A204.1 (cell line): ENCODE data around the gene FPR3.
"Not testable (repeated sequence)": the region's sequence is repeated elsewhere in the genome, so short reads cannot be mapped to it uniquely, and the experiment has no call there.

ENCODE experiments used
- FAIRE-seq: peaks from 2 replicates; lab custom pipeline; 2012; peaks lifted over from hg19 to GRCh38; lab: Jason Lieb, UNC

The FPR3 gene

DNA sequence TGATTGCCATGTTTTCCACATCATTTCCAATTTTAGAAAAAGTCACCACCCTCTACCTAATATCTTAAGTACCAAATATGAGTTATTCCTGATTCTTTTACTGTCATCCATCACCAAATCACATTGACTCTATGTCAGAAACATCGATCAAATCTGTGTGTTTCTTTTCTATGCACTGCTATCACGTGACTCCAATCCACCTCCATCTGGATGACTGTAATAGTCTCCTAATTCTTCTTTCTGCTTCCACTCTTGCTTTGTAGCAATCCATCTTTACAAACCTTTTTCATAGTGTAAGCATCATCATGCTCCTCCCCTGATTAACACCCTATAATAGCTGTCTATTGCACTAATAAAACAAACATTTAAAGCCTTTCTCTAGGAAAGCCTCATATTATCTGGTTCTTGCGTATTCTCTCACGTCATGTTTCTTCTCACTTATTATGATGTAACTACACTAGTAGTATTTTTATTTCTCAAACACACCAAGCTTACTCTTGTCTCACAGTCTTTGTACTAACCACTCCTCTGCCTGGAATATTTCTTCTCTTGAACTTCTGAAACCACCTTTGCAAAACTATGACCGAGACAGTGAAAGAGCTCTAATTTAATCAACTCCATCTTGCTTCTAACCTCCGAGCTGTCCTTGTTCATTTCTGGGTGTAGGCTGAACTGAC lies 10.7 kb upstream of the FPR3 start:
- no peak for FAIRE-seq

DNA sequence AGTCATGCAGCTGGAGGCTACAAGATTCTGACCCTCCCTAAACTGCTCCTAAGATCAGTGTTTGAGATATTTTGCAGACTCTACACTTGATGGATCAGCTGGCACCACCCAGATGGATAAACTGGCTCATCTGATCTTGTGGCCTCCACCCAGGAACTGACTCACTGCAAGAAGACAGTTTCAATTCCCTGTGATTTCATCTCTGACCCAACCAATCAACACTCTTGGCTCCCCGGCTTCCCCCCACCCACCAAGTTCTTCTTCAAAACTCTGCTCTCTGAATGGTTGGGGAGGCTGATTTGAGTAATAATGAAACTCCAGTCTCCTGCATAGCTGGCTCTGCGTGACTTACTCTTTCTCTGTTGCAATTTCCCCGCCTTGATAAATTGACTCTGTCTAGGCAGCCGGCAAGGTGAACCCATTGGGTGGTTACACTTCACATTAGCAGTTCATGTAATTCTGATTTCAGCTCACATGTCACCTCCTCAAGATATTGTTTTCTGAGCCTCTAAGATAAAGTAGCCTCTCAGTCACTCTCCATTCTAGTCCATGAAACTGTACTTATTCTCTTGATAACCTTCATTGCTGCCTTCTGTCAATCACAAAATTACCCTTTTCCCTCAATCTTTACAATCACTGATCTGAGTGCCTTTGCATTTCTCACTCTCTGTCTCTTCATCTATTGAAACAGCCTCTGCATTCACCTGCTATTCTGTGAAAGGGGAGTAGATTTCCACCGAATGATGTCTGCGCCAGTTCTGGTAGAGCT lies 9.9 kb upstream of the FPR3 start:
- FAIRE-seq: no peak

DNA sequence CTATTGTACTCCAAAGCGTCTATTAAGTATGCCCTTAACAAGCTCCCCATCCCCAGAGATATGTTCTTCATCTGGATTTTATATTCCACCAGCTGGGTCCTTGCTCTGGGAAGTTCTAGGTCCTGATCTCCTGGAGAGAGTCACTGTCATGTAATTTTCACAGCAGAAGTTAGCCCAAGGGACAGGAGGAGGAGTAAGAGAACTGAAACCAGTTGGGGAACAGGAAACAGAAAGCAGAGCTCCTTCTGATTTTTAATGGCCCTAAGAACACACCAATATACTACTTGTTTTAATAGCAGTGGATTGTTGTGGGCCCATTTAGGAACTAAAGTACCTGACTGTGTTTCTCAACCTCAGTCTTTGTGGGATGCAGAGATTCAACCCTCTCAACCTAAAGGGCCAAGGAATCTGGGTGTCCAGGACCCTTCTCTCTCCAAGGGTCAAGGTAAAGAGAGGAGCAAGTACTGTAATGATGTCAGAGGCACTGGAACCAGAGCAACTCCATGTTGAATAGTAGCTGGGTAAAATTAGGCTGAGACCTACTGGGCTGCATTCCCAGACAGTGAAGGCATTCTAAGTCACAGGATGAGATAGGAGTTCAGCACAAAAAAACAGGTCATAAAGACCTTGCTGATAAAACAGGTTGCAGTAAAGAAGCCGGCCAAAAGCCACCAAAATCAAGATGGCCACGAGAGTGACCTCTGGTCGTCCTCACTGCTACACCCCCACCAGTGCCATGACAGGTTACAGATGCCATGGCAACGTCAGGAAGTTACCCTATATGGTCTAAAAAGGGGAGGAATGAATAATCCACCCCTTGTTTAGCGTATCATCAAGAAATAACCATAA lies 8.1 kb upstream of the FPR3 start:
- no peak for FAIRE-seq

DNA sequence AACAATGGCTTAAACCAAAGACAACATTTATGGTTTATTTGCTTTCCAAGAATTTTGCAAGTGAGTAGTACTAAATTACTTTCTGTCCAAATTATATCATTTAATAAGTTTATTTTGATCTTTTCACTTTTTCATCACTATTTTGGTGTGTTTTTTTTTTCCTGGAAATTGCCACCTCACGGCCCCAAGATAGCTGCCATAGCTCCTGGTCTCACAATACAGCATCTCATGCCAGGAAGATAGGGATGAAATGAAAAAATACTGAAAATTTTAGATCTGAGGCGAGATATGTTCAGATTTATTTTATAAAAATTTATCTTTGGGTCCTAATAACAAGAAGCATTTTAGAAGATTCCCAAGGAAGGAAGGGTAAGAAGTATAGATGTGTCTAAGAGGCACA lies 6.9 kb upstream of the FPR3 start:
- FAIRE-seq: no peak

DNA sequence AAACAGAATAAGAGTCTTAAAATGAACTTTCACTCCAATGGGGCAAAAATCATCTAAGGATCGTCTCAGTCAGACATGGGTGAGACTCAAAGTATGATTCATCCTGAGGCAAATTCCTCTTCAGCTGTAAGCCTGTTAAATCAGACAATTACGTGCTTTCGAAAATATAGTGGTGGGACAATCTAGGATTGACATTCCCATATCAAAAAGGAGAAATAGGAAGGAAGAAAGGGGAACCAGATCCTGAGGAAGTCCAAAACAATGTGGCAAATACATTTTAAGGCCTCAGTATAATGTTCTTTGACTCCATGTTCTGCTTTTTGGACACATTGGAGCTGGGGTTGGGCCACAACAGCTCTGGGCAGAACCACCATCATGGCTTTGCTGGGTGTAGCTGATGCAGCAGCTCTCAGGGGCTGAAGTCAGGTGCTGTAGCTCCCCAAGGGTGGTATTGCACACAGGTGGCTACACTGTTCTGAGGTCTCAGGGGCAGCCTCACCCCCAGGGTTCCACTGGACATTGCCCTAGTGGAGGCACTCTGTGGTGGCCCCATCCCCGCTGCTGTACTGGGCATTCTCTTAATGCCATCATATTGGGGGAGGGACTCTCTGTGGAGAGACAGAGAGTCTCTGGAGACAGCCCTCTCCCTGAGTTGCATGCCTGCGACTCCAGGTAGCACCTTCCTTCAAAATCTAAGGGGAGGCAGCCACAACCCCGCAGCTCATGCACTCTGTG lies 5.7 kb upstream of the FPR3 start:
- FAIRE-seq: no peak

DNA sequence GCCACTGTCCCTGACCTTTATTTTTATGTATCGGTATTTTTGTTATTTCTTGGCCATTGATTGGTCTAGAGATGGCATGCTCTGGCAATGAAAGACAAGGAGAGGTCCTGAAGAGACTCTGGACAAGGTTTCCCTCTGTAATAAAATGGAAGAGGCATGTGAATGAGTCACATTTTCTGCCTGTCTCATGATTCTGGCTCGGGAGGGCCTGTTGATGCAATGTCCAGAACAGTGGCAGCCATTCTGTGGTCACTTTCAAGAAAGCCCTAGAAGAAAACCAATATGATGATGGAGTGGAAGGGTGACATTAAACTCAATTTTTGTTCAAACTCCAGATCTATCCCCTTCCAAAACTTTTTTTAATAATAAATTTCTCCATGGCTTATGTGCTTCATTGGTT lies 2.0 kb upstream of the FPR3 start:
- FAIRE-seq: no peak

DNA sequence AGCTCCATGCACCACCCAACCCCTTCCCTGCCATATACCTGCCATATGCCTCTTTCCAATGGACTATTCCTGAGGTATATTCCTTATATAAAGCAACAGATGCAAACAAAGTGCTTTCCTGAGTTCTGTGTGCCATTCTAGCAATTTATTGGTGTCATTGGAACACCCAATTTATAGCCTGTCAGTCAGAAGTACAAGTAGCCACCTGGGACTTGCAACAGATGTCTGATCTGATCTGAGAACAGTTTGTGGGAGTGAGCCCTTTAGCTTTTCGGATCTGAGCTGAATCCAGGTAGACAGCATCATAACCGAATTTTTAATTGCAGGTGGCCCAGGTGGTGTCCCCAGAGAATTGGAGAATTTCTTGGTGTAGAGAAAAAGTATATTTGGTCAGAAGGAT lies 963 bp upstream of the FPR3 start:
- no peak for FAIRE-seq

DNA sequence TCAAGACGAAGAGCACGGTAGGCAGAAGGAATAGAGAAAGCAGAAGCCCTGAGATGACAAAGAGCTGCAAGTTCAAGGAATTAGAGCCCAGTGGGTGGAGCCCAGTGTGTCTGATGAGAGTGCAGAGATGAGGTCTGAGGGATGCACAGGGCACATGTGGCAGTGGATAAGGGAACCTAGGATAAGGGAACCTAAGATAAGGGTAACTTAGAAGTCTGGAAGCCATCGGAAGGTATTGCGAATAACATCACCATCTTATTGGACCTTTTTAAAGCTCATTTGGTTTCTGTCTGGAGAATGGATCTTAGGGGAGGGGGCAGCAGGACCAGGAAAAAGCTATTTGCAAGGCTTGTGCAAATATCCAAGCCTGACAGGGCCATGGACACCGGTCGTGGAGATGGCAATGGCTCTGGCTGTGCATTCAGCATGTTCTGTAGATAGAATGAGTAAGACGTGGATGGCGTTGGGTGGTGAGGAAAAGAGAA lies 1.3 kb downstream of the FPR3 start:
- no peak for FAIRE-seq

DNA sequence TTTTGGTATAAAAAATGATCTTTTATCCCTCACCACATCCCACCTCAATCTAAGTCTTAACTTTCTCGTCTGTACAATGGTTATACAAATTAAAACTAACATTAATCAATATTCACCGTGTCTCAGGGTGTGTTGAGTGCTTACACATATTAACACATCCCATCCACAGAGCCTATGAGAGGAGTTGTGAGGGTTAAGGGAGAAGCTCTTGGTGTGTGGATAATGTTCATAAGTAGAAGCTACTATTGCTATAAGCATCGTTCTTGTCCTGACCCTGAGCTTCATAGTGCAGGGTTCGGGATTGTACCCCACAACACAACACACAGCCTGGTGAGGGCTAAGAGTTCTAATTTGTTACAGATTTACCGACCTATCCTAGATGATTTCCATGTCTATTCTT lies 2.5 kb downstream of the FPR3 start:
- no peak for FAIRE-seq

DNA sequence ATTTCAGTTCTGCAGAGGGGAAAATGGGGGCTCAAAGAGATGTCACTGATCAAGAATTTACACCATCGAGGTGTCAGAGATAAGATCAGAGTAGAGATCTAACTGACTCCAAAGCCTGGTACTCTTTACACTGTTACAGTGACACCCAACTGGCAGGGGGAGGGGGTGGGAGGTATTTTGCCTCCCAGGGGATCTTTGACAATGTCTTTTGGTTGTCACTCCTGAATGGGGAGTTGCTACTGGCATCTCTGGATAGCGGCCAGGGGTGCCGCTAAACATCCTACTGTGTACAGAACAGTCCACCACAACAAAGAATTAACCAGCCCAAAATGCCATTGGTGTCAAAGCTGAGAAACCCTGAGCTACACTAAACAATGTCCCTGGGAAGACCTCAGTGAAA lies 3.1 kb downstream of the FPR3 start:
- no peak for FAIRE-seq

DNA sequence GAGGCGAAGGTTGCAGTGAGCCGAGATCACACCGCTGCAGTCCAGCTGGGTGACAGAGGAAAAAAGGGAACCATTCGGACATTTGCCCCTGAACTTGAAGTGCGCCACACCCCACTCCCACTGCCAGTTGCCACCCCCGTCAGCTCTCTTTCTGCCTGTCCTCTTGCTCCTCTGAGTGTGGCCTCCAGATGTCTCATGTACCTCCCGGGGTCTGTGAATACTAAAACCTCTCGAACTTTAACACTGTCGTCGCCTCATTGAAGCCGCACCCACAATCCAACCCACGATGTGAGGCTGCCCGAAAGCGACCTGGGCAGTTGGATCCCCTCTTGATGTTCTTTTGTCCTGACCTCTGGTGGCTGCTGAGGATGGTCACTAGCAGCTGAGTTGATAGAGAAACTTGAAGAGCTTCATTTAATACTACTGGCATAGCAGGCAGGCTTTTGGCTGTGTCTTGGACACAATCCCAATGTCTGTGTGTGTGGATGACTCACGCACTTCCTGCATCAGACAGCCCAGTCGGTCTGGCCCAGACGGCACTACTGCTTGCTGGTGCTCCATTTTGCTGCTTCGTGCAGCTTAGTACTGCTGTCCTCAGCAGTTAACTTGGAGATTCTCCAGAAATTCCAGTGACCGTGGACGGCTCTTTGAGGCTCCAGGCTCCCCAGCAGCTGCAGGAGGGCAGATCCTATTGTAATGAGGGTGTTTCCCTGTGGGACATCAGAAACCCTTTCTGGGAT lies 4.2 kb downstream of the FPR3 start:
- no peak for FAIRE-seq

DNA sequence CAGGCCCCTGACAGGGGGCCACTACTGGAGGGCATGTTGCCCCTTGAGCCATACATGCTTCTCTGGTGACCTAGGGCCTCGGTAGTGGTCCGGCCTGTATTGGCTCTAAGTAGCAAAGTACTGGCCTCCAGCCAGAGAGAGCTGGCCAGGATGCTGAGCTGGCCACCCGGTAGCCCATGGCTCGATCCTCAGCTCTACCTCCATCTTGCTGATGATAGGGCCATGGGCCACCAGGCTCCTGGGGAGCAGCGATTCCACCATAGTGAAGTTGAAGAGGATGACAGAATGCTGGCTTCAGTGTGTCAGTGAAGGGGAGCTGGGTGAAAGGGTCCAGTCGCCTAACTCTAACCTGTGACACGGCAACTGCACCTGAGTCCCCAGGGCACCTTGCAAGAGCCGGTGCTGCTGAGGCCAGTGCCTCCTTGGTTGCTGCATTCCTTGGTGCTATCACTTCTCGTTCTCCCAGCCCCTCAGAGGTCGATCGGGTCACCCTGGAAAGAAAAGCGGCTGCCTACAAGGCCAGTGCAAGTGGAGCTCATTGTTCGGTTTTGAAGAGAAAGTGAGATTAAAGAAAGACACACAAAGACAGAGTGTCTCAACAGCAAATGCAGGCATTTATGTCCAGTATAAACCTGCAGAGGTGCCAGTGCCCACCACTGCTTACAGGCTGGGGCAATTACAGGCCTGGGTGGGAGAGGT lies 5.0 kb downstream of the FPR3 start:
- FAIRE-seq: no peak

DNA sequence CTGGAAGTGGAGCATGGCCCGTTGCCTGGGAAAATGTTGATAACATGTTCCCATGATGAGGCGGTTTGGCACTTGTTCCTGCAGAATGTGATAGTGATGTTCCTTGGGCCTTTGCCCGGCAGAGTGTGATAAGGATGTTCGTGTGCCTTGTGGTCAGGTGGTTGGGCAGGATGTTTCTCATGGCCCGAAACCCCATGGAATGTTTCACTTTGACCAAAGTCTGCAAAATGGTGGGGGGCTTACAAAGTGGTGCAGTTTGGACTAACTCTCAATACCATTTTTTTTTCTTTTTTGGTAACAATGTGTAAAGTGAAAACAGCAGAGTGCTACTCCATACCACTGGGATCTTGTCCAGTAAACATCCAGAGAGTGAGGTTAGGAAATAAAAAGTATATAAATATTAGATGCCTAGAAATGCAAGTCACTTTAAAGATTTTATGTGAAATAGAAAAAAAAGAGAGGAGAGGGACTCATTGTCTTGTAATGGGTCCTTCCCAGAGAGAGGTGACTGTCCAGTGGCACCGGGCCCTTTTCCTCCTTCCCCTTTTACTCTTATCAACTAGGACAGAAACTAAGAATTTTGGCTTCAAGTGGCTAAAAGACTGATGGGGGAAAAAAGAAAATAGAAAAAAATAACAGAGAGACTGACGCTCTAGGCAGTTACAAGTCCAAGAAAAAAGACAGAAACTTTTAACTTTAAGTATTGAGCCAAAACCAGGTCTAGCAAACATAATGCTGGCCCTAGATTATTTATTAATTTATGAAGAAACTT lies 5.7 kb downstream of the FPR3 start:
- FAIRE-seq: no peak

DNA sequence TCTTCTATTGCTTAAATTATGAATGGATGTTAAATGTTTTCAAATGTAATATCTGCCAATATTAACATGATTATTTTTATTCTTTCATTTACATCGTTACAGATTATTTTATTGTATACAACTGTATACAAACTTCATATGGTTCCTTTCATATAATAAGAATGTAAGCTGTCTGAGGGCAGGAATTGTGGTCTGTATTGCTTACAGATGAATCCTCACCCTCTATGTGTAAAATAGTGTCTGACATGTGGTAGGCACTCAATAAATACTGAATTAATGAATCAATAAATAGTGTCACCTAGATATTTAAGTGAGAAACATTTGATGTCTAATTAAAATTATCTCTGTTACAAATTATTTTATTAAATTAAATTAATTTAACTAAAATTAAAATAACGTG lies 7.8 kb downstream of the FPR3 start:
- no peak for FAIRE-seq

DNA sequence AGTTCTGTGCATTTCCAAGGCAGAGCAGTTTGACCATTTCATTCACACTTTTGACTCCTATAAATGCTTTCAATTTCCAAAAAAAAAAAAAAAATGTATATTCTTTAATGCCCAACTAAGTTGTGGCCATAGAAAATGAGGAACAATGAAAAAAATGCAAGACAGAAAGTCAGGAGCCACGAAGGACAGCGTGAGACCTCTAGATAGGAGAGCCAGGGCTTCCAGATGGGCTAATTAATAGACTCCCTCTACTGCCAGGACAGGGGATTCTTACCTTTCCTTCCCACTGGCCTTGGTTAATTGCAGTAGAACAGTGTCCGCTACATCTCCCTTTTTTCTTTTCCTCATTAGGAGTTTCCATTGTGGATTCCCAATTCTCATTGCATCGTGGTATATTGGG lies 8.6 kb downstream of the FPR3 start:
- FAIRE-seq: no peak

DNA sequence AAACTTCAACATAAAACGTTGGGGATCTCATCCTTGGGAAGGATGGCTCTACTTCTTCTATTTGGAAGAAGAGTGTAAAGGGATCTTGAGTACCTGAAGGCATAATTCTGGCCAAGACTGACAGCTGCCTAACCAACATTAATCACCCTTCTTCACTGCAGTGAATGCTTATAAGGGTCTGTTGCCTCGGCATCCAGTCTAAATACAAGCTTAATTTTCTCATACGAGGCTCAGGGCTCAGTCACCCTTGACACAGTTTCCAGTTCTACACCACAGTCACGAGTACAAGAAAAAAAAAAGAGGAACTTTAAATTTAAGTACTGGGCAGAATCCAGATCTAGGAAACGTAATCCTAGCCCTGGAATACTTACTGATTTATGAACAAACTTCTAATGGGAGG lies 9.0 kb downstream of the FPR3 start:
- no peak for FAIRE-seq

DNA sequence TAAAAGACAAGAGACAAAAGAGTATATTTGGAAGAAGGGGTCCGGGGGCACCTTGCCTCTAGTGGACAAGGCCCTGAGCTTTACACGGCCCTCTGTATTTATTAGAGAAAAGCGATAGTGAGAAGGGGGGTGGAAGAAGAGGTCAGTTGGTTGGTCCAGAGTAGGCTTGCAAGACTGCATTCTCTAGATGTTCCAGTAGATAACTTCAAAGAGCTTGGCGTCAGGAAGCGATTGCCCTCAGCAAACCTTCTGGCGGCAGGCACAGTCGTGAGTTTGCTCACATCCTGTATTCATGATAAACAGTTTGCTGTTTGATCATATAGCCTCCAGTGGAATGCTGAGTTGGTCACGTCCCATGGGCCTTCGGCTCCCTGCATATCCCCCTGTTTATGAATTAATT lies 9.8 kb downstream of the FPR3 start:
- FAIRE-seq: not testable (repeated sequence)

DNA sequence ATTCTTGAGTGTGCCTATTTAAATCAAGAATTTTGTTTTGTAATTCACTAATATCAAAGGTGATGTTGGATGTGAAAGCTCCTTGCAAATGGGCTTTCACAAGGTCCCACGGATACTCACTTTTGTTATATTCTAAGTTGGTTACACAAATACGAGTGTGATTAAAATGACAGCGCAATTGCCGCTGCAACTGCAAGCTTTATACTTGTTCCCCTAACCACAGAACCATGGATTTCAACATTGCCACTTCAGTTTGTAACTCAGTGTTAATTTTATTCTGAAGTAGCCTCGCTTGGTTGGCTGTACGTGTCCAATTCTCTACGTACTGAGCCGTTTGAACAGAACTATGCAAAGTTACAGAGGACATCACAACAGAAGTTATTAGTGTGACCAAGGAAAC lies 10.4 kb downstream of the FPR3 start:
- FAIRE-seq: not testable (repeated sequence)

DNA sequence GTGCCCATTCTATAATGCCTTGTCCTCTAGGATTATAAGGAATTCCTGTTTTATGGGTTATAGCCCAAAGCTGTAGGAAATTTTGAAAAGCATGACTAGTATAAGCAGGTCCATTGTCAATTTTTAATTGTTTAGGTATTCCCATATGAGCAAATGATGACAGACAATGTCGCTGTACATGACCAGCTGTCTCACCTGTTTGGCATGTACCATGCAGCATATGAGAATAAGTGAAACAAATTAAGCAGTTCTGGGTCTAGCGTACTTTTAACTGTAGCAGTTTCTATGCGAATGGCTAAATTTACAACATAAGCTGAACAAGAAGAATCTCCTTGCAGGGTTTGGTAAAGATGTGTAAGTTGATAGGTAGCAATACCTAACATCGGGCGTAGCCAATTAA lies 11.6 kb downstream of the FPR3 start:
- FAIRE-seq: not testable (repeated sequence)

DNA sequence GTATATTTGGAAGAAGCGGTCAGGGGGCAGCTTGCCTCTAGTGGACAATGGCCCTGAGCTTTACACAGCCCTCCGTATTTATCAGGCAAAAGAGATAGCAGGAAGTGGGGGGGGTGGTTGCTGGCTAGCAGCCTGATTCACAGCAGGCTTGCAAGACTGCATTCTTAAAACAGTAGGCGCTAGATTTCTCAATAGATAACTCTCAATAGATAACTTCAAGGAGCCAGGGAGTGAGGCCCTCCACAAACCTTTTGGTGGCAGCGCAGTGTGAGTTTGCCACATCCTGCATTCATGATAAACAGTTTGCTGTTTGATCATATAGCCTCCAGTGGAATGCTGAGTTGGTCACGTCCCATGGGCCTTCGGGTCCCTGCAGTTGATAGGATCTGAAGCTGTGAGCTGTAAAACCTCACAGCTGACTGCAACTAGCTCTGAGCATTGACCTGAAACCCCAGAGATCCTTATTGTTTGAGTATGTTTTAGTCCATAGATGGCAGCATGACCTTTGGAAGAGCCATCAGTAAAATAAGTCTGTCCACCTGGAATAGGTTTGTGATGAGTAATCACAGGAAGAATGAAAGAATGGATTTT lies 12.2 kb downstream of the FPR3 start:
- no peak for FAIRE-seq
